ENCODE data around the gene SORCS2.

Gene SORCS2

GRCh38 chr4:7384929-7385890, 192.9 kb downstream of the SORCS2 start:
- no peak overlapping the region for H3K4me2 ChIP-seq (ENCODE audit: insufficient read depth, low read length)
- no peaks in the 10 kb centered on the region for H3K79me2 ChIP-seq (ENCODE audit: insufficient read depth, low read length)
- H4K20me1 ChIP-seq (ENCODE audit: insufficient read depth, low read length): no peaks in the 10 kb centered on the region; the same call in 1 of the 2 replicates
- no peak for DNase-seq
- H3K36me3 ChIP-seq (ENCODE audit: insufficient read depth, low read length): no peaks in the 10 kb centered on the region
- TF ChIP-seq EZH2 (IDR thresholded peaks at IDR 0.05; ENCODE audit: borderline replicate concordance, low read depth, low read length, severe bottlenecking) (no peak), CTCF (IDR thresholded peaks at IDR 0.05; ENCODE audit: borderline replicate concordance, extremely low read depth, low read length, poor library complexity, severe bottlenecking) (no peak)
- no peak overlapping the region for H3K27ac ChIP-seq (ENCODE audit: low read length)
- no peak for ATAC-seq (ENCODE audit: insufficient read depth, low read depth)
- peaks cover 5% of the 10 kb centered on the region for H3K9me3 ChIP-seq (ENCODE audit: insufficient read depth, low read length, severe bottlenecking)
- H3K4me3 ChIP-seq (ENCODE audit: low read depth in 1 of 2, low read length in 2 of 2): no peak overlapping the region
- no peaks in the 10 kb centered on the region for H3K27me3 ChIP-seq (ENCODE audit: insufficient read depth, low read length, poor library complexity)
- no peak overlapping the region for H2AFZ ChIP-seq (ENCODE audit: low read depth, low read length)
- H3K4me1 ChIP-seq (ENCODE audit: insufficient read depth, low read length): no peaks in the 10 kb centered on the region
- H3K9ac ChIP-seq (ENCODE audit: low read depth, low read length): no peak overlapping the region

- H3K4me1 ChIP-seq (ENCODE audit: insufficient read depth, low read length): no peaks in the 10 kb centered on the region
- no peak overlapping the region for H3K27ac ChIP-seq (ENCODE audit: low read length)
- H3K27me3 ChIP-seq (ENCODE audit: insufficient read depth, low read length, poor library complexity): no peaks in the 10 kb centered on the region
- H3K36me3 ChIP-seq (ENCODE audit: insufficient read depth, low read length): no peaks in the 10 kb centered on the region
- no peak for ATAC-seq (ENCODE audit: insufficient read depth, low read depth)
- H3K9ac ChIP-seq (ENCODE audit: low read depth, low read length): no peak overlapping the region
- H2AFZ ChIP-seq (ENCODE audit: low read depth, low read length): no peak overlapping the region
- H3K79me2 ChIP-seq (ENCODE audit: insufficient read depth, low read length): no peaks in the 10 kb centered on the region
- no peaks in the 10 kb centered on the region; the same call in 1 of the 2 replicates for H4K20me1 ChIP-seq (ENCODE audit: insufficient read depth, low read length)
- peaks cover 5% of the 10 kb centered on the region for H3K9me3 ChIP-seq (ENCODE audit: insufficient read depth, low read length, severe bottlenecking)
- DNase-seq: no peak
- no peak overlapping the region for H3K4me3 ChIP-seq (ENCODE audit: low read depth in 1 of 2, low read length in 2 of 2)
- no peak overlapping the region for H3K4me2 ChIP-seq (ENCODE audit: insufficient read depth, low read length)
- TF ChIP-seq EZH2 (IDR thresholded peaks at IDR 0.05; ENCODE audit: borderline replicate concordance, low read depth, low read length, severe bottlenecking) (no peak), CTCF (IDR thresholded peaks at IDR 0.05; ENCODE audit: borderline replicate concordance, extremely low read depth, low read length, poor library complexity, severe bottlenecking) (no peak)
Observed at GRCh38 chr4:7387925-7388324, 195.6 kb downstream of the SORCS2 start.

- DNase-seq: no peak
Observed at GRCh38 chr4:7388627-7389026, 196.3 kb downstream of the SORCS2 start.

More at GRCh38 chr4:7388627-7389026, 196.3 kb downstream of the SORCS2 start:
- TF ChIP-seq CTCF (IDR thresholded peaks at IDR 0.05; ENCODE audit: borderline replicate concordance, extremely low read depth, low read length, poor library complexity, severe bottlenecking): no peak
- TF ChIP-seq EZH2 (IDR thresholded peaks at IDR 0.05; ENCODE audit: borderline replicate concordance, low read depth, low read length, severe bottlenecking): no peak
- Histone ChIP-seq H3K9me3 (ENCODE audit: insufficient read depth, low read length, severe bottlenecking) (peaks cover 5% of the 10 kb centered on the region), H3K27ac (ENCODE audit: low read length) (no peak overlapping the region), H3K4me2 (ENCODE audit: insufficient read depth, low read length) (no peak overlapping the region), H4K20me1 (ENCODE audit: insufficient read depth, low read length) (no peaks in the 10 kb centered on the region; the same call in 1 of the 2 replicates), H3K36me3 (ENCODE audit: insufficient read depth, low read length) (no peaks in the 10 kb centered on the region), H3K4me1 (ENCODE audit: insufficient read depth, low read length) (no peaks in the 10 kb centered on the region), H3K4me3 (ENCODE audit: low read depth in 1 of 2, low read length in 2 of 2) (no peak overlapping the region), H2AFZ (ENCODE audit: low read depth, low read length) (no peak overlapping the region), H3K27me3 (ENCODE audit: insufficient read depth, low read length, poor library complexity) (no peaks in the 10 kb centered on the region), H3K79me2 (ENCODE audit: insufficient read depth, low read length) (no peaks in the 10 kb centered on the region), H3K9ac (ENCODE audit: low read depth, low read length) (no peak overlapping the region)
- ATAC-seq (ENCODE audit: insufficient read depth, low read depth): no peak
